ENCODE data around the gene TOP3A.
A peak's percentile ranks its signal among the peaks of the same experiment; 100 is the strongest.

Gene TOP3A

DNA sequence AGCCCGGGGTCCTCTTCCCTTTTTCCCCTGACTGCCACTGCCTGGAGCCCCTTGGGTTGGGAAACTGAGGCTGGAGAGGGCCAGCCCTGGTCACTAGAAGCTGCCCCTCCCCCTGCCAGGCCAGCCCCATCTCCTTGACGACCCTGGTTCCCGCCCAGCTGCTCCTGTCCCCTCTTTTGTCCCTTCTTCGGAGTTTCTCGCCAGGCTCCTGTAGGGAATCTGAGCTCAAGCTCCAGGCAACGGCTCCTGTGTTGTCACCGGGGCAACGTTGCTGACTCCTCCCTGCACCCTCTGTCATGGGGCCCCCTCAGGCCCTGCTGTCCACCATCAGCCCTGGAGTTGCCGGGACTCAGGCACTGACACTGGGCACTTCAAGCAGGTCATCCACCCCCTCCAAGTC, 83.6 kb downstream of the TOP3A start:
- DNase-seq (ENCODE audit: low read depth): no peak

- DNase-seq (ENCODE audit: low read depth): no peak
Observed at GRCh38 chr17:18230288-18231141, 84.3 kb downstream of the TOP3A start.

DNA sequence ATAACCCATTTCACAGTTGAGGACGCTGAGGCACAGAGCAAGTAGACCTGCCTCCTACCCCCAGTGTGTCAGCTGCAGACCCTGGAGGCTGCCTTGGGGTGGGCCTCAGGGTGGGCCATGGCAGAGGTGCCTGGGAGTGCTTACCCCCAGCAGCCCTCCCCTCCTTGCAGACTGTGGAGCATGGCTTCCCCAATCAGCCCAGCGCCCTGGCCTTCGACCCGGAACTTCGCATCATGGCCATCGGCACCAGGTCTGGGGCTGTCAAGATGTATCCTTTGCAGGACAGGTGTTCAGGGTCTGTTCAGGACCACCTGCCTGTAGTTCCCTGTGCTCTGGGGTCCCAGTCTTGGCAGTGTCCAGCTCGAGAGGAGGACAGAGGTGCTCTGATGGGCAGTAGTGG, 85.0 kb downstream of the TOP3A start:
- DNase-seq (ENCODE audit: low read depth): no peak

DNA sequence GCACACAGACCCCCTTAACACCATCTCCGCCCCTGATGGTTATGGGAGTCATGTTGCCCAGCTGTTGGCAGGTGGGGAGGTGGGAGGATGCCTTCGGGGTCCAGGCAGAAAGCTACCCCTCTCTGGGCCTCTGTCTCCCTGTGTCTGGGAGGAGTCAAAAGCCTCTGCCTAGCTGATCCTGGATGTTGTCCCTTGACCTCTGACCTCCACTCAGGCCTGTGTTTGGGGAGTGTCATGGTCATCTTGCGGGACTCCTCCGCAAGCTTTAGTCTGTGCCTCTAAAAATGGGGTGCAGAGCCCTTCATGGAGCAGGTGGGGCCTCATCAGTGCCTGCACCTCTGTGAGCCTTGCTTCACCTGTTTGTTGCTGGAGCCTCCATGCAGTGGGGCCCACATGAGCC, 85.5 kb downstream of the TOP3A start:
- DNase-seq (ENCODE audit: low read depth): no peak

DNA sequence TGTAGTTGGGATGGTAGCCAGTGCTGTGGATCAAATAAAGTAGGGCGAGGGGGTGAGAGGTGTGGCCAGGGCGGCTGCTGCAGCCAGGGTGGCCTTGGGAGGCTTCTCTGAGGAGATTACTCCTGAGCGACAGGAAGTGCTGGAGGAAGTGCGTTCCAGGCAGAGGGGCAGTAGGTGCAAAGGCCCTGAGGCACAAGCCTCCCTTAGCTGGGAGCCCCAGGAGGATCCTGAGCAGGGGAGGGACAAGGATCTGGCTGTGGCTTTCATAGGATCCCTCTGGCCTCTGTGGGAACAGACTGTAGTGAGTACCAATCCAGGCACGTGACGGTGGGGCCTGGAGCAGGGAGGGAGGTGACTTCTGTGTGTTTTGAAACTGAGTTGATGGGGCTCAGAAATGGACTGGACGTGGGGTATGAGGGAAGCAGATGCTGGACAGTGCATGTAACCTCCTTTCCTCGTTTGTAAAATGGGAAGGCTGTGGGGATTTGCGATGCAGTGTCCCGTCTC, 86.6 kb downstream of the TOP3A start:
- no peak for DNase-seq (ENCODE audit: low read depth)

GRCh38 chr17:18227635-18228034, 87.2 kb downstream of the TOP3A start:
- DNase-seq (ENCODE audit: low read depth): no peak

- no peak for DNase-seq (ENCODE audit: low read depth)
Observed at GRCh38 chr17:18226284-18226945, 88.4 kb downstream of the TOP3A start.

DNA sequence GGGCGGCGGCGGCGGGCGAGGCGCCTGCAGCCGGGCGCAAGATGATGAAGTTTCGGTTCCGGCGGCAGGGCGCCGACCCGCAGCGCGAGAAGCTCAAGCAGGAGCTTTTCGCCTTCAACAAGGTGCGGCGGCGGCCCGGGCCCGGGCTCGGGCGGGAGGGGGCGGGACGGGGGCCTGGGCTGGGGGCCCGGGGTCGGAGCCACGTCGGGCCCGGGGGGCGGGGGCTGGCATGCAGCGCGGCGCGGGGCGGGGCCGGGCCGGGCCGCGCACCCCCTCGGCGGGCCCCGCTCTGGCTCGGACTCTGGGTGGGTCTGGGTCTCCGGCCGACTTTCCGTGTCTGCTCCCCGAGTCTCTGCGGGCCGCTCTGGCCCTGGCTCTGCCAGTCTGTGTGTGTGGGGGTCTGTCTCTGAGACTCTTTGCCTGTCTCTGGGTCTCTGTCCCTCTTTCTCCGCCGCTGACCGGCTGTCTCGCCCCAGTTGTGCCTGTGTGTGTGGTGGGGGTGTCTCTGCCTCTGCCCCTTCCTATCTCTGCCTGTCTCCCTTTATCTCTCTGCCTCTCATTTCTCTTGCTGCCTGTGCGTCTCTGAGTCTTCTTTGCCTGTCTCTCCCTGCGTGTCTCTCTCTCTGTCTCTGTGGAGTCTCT, 89.0 kb downstream of the TOP3A start:
- no peak for DNase-seq (ENCODE audit: low read depth)

- peak; percentile 91 for DNase-seq (ENCODE audit: low read depth)
Observed at GRCh38 chr17:18225121-18225641, 89.6 kb downstream of the TOP3A start, which contains the start of gene LLGL1. LLGL1 (plus strand) TSS chr17:18225635; CDS start chr17:18225683, 48 bp downstream.

DNA sequence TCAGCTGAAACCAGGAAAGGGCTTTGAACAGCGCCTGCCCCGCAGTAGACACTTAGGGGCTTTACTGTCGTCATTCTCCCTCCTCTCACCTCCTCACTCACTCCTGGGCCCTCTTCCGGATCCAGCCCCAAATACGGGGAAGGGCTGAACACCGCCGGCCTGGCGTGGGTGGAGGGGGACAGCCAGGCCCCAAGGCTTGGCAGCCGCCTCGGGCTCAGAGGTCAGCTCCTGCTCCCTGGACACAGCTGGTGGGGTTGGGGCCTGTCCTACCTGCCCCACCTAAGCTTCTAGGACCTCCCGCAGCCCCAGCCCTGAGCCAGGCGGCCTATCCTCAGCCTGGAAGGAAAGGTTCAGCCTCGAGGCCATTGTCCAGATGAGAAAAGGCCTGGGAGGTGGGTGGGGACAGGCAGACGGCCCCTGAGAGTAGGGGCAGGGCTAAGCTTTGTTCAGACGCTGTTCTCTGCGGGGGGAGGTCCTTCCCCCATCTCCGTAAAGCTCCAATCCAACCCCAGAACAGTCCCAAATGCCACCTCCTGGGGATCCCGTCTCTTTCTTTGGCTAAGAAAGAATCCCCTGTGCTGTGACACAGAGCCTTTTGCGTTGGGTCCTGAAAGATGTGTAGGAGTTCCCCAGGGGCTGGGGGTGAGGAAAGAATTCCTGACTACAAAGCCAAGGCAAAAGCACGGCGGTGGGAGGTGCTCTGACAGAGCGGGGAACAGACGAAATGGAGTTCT, 90.2 kb downstream of the TOP3A start:
- no peak for DNase-seq (ENCODE audit: low read depth)

GRCh38 chr17:18224053-18224386, 90.8 kb downstream of the TOP3A start:
- no peak for DNase-seq (ENCODE audit: low read depth)

All from T-helper 22 cell (primary cell).